HG03342 (cell line): ENCODE data around the gene PPP1R7.
"Not testable (repeated sequence)": the region's sequence is repeated elsewhere in the genome, so short reads cannot be mapped to it uniquely, and the experiment has no call there.

Experiments
- ATAC-seq: cut with Tn5 transposase; IDR thresholded peaks from one replicate; pipeline ENCODE4 v1.9.1; 2021; ENCODE audit warnings: mild to moderate bottlenecking, moderate library complexity; ENCODE audit not compliant: unreplicated experiment

Gene PPP1R7, protein sequence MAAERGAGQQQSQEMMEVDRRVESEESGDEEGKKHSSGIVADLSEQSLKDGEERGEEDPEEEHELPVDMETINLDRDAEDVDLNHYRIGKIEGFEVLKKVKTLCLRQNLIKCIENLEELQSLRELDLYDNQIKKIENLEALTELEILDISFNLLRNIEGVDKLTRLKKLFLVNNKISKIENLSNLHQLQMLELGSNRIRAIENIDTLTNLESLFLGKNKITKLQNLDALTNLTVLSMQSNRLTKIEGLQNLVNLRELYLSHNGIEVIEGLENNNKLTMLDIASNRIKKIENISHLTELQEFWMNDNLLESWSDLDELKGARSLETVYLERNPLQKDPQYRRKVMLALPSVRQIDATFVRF

DNA sequence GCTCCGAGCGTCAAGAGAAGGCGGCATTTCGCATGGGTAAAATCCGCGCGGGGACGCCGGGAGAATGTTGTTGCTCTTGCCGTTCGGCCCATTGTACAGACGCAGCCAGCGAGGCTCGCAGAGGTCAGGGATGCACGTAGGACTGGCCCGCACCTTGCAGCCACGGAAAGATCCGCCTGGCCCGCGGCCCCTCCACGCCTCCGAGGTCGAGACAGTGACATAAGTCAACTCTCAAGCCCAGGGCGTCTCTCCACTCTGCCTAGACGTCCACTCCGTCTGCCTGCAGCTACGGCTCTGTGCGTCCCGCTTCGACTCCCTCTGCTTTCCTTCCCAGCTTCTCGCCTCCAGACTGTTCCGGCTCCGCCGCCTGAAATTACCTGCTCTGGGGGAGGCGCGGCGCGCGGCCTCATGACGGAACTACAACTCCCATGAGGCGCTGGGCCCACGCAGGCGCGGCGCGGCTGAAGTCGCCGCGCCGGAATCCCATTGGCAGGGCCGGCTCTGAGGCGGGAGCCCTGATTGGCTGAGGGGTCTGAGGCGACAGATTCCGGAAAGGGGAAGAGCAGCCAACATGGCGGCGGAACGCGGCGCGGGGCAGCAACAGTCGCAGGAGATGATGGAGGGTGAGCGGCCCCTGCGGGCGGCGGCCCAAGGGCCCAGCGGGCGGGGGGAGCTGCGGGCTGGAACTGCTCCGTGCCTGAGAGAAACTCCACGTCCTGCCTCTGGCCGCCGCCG lies at the start of gene PPP1R7:
Gene PPP1R7, plus strand, starts transcription at position 543 of the 735 bp plus-strand sequence. Its CDS starts 29 bp downstream, at position 572.
- peak; percentile 67 for ATAC-seq

DNA sequence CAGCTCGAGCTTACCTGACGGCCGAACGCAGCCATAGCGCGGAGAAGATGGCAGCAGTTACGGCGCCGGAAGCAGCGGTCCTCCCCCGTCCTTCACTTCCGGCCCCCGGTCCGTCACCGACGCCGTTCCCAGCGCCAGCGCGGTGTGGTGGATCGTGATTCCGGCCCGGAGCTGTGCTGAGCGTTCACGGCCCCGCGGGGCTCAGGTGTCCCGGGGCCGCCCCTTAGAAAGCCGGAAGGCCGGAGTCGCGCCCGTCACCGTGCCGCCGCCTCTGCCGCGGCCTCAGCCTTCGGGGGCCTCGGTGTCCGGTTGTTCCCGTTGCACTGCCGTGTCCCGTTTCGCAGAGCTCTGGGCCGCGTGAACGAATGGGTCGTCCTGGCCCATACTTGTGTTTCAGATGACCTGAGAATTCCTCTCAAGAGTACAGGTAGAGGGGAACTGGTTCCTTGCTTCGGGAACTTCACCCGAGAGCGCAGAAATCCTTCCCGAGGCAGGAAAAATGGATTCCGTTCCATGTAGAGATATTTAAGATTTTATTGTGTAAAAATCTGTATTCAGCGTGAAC lies 47.9 kb upstream of the PPP1R7 start, which contains the start of gene MTERF4:
Gene MTERF4, minus strand, starts transcription at position 49 of the 565 bp plus-strand sequence. Its CDS starts 14 bp downstream, at position 35.
- ATAC-seq, result peak; percentile 83

DNA sequence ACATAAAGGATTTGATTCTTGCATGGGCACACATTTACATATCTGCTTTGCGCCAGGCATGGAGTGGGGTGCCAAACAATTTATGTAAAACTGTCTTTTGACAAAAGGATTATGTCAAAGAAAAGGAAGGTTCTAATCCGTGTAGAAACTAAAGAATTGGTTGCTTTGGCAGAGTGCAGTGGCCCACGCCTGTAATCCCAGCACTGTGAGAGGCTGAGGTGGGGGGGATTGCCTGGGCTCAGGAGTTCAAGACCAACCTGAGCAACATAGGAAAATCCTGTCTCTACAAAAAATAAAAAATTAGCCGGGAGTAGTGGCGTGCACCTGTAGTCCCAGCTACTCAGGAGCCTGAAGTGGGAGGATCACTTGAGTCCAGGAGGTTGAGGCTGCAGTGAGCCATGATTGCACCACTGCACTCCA lies 47.1 kb upstream of the PPP1R7 start:
- no peak for ATAC-seq

DNA sequence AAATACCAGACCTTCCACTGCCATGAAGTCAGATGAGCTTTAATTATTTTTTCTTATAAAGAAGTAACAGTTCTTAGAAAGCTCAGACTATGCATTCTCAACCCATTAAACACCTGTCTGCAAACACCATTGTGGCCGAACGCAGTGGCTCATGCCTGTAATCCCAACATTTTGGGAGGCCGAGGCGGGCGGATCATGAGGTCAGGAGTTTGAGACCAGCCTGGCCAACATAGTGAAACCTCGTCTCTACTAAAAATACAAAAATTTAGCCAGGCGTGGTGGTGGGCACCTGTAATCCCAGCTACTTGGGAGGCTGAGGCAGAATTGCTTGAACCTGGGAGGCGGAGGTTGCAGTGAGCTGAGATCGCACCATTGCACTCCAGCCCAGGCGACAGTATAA lies 45.7 kb upstream of the PPP1R7 start:
- ATAC-seq, result not testable (repeated sequence)

DNA sequence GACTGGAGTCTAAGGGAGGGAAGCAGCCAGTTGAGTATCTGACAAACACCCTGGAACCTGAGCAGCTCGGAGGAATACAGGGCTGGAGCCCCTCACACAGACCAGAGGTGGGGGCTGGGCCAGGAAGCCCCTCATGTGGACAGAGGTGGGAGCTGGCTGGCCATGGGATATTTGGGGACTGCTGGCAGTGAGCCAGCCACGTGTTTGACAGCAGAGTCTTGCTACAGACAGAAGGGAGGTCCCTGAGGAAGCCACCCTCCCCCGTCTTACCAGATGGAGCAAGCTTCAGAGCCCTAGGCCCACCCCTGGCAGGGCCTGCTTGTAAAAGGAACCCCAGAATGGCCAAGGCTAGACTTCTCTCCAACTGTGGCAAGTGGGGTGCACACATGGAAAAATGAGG lies 44.6 kb upstream of the PPP1R7 start:
- ATAC-seq, result no peak

DNA sequence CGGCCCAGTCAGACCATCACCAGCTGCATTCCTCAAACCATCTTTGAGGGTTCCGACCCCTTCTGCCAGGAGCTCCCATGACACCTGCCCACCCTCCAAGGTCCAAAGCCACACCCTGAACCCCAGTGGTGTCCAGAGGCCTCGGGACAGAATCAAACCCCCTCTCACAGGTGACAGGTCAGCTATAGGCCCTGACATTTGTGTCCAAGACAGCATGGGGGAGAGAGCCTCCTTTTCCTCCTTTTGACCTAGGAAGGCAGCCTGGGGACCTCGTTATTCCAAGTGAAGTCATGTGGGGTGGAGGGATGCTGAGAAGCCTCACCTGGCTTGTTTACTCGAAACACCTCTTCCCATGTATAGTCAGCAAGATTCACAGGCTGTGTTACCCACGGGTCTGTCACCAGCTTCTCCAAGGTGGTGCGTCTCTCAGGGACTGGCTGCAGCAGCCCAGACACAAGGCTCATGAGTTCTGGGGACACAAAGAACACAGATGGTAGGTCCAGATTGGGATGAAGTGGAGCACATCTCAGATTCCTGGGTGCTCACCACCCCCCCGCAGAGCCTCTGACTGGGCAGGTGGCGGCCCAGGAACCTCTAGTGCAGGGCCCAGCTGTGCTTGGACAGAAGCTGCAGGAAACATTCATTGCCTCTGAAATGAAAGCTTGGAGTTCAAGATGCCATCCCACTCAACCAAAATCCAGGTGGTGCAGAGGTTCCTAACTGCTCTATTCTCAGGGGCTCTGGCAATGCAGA lies 43.1 kb upstream of the PPP1R7 start:
- ATAC-seq, result no peak

DNA sequence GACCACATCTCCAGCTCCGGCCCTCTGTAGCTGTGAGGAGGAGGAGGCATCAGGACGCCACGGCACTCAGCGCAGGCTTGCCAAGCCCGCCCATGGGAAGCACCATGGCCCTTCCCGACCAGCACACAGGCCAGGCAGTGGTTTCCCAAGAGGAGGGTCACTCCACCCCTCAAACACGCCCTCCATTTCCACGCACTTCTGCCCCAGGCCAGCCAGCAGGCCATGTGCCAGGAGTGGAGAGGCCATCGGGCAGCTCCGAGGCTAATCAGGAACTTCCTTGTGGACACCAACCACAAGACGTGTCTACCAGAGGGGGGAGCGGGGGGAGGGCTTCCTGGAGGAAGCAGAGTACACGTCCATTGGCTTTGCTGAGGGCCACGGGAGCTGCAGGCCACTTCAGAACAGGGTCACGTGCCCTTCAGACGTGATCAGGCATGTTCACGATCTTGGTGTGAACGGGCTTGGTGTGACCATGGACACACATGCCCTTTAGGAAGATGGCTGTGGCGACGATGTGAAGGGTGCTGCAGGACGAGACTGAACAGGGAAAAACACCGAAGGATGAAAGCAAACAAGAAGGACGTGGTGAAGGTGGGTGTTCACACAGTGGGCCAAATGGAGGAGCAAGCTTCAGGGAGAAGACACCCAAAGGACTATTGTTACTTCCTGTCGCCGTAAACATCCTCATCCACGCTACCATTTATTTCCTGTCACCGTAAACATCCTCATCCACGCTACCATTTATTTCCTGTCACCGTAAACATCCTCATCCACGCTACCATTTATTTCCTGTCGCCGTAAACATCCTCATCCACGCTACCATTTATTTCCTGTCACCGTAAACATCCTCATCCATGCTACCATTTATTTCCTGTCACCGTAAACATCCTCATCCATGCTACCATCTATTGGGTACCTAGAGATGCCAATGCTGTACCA lies 41.7 kb upstream of the PPP1R7 start:
- ATAC-seq, result no peak

DNA sequence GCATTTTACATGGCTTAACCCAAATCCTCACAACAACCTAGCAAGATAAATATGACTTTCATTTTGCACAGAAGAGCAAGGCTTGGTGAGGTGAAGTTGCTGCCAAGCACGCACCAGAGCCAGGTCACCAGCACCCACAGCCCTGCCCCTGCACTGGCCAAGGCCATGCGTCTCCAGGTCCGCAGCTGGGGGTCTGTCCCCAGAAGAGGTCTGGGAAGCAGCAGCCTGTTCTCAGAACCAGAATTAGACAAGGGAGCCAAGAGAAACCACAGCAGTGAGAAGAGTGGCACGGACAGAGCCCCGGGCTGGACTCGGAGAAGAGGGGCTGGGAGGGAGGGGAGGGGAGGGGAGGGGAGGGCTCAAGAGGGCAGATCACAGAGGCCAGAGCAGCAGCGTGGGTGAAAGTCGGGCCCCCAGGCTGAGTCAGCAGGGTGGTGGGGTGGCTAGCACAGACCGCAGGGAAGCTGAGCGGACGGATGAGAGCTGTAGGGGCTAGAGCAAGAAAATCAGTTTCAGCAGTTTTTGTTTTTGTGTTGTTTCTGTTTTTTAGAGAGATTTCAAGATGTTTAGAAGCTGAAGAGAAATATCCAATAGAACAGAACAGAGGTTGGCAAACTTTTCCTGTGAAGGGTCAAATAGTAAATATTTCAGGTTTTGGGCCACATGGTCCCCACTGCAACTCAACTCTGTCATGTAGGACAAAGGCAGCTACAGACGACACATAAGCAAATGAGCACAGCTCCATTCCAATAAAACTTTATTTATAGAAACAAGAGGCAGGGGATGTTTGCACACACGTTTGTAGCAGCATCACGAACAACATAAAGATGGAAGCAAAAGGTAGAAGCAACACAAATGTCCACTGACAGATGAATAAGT lies 40.8 kb upstream of the PPP1R7 start:
- no peak for ATAC-seq

DNA sequence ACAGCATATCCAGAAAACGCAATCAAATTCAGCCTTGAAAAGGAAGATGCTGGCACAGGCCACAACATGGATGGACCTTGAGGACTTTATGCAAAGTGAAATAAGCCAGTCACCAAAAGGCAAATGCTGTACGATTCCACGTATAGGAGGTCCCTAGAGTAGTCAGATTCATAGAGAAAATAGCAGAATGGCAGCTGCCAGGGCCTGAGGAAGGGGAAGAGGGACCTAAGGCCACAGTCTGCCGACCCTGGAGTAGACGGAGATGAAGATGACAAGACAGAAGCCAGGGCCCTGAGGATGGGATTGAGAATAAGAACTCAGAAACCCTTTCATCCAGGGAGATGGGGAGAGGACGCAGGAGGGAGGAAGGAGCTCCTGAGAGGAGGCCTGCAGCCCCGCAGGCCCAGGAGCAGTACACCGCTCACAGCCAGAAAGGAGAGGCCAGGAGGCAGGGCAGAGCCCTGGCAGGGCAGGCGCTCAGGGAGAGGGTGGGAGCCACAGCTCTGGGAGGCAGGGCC lies 40.1 kb upstream of the PPP1R7 start:
- no peak for ATAC-seq

DNA sequence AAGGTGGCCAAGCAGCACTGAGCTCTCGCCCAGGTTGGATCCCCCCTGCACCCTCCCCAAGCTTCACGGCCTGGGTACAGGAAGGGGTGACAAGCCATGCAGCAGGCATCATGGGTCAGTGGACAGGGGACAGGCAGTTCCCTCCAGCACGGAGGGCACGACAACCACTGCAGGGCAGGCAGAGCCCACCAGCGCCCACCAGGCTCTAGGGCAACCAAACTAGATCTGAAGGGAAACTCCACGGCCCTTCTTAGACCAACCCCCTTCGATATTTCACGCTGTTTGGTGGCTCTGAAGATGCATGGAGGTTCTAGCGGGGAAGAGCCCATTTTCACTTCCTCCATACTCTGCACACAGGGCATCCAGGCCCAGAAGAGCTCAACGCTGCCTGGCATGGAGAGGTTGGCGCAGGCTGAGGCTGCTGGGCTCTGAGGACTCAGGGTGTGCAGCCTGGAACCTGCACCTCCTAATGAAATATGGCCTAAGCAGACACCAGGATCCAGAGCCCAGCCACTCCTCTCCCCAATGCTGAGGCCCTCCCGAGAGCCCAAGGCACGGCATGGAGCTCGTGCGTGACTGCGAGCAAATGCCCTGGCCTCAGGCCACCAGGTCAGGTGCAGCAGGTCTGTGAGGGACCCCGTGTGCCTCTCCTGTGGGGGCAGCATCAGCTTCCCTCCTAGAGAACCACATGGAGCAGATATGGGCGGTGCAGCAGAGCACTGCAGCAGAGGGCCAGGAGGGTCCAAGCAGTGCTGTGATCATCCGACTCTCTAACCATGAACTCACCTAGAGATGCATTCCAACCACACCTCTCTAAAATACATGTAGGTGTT lies 39.4 kb upstream of the PPP1R7 start:
- peak; percentile 42 for ATAC-seq

DNA sequence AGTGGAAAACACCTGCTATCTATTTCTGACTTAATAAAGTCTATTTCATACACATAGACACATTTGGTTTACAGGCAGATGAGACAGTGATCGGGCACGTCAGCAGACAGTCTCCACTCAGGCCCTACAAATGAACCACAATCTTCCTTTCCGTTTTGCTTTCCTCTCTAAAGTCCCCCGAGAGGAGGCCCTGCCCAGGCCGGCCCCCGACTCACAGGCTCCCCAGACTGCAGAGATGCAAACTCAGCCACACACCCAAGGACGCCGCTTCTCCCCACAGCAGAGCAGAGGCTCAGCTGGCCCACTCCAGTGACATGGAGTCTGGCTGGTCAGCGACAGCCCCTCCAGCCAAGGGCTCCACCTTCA lies 38.8 kb upstream of the PPP1R7 start:
- ATAC-seq, result peak; percentile 35

DNA sequence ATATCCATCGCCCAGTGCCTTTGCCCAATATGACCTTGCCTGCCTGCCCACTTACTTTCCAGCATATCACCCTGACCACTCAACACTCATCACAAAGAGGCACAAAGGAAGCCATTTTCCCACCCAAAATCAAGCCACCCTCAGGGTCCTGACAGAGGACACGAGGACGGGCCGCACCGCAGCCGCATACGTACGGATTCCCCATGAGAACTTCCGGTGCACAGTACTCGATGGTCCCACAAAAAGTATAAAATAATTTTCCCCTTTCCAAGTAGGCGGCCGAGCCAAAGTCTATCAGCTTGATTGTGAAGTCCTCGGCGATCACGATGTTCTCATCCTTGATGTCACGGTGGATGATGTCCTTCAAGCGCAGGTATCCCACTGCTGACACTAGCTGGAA lies 38.2 kb upstream of the PPP1R7 start:
- no peak for ATAC-seq

DNA sequence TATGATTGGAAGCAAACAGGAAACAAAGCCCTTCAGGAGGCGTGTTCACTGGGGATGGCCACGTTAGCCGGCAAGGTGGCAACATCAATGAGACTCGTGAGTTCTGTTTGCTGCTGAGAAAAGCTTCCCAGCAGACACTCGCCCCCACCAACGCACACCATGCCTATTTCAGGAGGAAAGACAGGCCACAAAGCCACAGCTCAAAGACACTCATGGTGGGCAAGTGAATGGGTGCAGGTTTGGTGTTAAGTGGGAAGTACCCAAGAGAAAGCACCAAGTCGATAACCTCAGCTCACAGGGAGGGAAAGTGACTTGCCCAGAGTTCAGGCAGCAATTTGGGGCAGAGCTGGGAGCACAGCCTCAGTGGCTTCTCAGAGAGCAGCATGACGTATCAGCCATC lies 37.7 kb upstream of the PPP1R7 start:
- ATAC-seq, result no peak

DNA sequence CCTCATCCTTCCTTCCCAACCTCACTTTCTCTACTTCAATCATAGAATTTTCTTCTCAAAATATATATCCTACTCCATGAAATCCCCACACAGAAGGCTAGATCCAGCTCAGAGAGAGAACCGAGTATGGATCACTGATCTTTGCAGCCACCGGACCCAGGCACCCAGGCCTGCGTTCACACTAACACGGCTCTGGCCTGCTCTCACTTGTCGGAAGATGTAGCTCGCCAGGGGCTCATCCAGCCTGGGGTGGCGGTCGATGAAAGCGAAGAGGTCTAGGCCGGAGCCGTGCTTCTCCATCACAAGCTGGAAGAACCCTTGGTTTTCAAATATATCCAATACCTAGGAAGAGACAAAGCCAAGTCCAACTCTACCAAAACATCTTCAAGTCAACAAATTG lies 35.4 kb upstream of the PPP1R7 start:
- no peak for ATAC-seq

DNA sequence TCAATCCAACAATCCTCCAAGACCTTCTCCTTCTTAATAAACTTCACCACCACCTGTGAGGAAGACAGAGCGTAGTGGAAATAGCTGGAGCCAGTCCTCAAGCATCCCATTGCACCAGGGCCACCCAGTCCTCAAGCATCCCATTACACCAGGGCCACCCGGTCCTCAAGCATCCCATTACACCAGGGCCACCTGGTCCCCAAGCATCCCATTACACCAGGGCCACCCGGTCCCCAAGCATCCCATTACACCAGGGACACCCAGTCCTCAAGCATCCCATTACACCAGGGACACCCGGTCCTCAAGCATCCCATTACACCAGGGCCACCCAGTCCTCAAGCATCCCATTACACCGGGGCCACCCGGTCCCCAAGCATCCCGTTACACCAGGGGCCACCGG lies 34.9 kb upstream of the PPP1R7 start:
- ATAC-seq, result no peak

DNA sequence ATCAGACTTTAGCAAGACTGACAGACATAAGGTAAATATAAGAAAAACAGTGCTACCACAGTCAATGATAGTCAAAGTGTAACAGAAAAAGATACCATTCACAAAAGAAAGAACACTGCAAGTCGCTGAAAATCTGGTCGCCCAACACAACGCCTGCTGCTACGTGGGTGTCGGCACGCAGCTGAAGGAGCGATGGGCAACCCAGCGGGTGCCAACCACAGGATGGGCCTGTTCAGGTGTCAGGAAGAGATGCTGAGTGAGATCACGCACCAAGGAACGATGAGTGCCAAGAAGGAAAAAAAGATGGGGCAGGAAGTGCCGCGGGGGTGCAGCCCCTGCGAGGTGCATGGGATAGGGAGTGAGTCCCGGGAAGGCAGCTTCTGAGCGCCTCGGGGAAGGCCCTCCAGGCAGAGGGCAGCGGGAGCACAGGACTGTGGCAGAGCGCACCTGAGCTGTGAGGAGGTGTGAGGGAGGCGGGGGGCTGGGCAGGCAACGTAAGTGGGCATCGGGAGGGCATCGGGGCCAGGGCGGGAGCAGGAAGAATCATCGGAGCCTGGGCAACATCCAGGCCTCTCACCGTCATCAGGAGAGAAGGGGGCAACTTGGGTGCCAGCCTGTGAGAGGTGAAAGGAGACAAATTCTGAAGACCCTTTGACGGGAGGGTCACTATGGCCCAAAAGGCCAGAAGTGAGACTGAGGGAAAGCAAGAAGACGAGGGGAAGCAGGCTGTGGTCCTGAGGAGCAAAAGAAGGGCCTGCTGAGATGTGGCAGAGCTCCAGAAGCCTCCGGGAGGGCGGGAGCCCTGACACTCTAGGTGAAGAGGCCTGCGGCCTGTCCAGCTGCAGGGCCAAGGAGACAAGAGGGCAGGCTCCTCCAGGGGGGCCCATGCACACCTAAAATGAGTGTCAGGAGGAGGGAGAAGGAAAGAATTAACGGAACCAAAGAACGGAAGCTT lies 33.4 kb upstream of the PPP1R7 start:
- no peak for ATAC-seq
